Stimulated activated CD8-positive, alpha-beta memory T cell treated with anti-CD3 and anti-CD28 coated beads, Interleukin-4, amount 100 ng/mL, for 24 hours (primary cell): Measurements from ENCODE around the gene KRTAP10-9.
"Not testable (repeated sequence)": the region's sequence is repeated elsewhere in the genome, so short reads cannot be mapped to it uniquely, and the experiment has no call there.

Experiments used
- DNase-seq: peaks from one replicate; pipeline ENCODE4 v3.0.0-alpha.2; 2020; ENCODE audit warnings: low read depth

The KRTAP10-9 gene

GRCh38 chr21:44643741-44644310 lies 16.9 kb downstream of the KRTAP10-9 start:
- no peak for DNase-seq

GRCh38 chr21:44644878-44645277 lies 18.0 kb downstream of the KRTAP10-9 start:
- no peak for DNase-seq

DNA sequence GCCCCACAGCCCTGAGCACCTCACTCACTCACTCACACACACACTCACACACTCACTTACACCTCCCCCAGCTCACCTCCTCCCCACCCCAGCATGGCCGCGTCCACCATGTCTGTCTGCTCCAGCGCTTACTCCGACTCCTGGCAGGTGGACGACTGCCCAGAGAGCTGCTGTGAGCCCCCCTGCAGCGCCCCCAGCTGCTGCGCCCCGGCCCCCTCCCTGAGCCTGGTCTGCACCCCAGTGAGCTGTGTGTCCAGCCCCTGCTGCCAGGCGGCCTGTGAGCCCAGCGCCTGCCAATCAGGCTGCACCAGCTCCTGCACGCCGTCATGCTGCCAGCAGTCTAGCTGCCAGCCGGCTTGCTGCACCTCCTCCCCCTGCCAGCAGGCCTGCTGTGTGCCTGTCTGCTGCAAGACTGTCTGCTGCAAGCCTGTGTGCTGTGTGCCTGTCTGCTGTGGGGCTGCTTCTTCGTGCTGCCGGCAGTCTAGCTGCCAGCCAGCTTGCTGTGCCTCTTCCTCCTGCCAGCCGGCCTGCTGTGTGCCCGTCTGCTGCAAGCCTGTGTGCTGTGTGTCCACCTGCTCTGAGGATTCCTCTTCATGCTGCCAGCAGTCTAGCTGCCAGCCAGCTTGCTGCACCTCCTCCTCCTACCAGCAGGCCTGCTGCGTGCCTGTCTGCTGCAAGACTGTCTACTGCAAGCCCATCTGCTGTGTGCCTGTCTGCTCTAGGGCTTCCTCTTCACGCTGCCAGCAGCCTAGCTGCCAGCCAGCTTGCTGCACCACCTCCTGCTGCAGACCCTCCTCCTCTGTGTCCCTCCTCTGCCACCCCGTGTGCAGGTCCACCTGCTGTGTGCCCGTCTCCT lies 19.7 kb downstream of the KRTAP10-9 start, which contains the start of gene KRTAP10-11:
KRTAP10-11 (plus strand) TSS at position 49 of the 856 bp plus-strand sequence; CDS start at position 94, 45 bp downstream.
- DNase-seq: not testable (repeated sequence)

DNA sequence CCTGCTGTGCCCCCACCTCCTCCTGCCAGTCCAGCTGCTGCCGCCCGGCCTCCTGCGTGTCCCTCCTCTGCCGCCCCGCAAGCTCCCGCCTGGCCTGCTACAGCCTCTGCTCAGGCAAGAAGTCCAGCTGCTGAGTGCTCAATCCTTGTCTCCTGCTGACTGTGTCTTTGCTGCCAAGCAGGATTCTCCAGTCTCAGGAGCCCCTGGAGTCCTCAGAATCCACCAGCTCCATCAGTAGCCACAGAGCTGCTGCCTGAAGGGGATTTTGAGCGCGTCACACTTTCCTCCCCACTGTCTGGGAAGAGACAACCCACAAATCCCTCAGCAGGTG lies 20.3 kb downstream of the KRTAP10-9 start:
- DNase-seq: no peak

DNA sequence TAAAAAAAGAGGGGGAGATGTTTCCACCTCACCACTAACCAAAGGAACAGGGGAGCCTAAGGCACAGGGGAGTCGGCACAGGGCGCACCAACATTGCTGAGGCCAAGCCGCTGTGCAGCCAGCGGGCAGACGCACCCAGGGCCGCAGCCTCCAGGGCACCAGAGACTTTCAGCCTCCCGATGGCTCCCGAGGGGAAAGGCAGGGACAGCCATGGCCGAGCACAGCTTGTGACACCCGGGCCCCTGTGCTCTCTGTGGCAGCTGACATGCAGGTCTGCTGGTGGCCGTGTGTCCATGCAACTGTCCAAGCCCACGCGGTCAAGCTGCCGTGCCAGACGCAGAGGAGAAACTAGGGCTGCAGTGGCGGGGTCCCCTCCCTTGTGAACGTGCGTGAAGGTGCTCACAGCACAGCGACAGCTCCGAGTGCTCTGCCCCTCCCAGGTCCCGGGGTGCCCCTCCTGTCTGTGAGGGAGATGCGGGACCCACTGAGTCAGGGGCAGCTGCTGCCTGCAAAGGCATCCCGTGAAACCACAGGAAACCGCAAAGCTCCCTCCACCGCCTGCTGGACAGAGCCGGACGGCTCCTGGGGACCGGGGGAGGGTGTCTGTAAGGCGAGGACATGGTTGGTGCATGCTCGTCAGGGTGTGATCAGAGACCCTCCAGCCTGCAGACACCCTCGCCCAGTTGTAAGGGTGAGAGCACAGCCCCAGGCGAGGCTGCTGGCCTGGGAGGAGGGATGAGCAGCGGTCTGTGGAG lies 21.8 kb downstream of the KRTAP10-9 start:
- no peak for DNase-seq

- DNase-seq: no peak
Observed at GRCh38 chr21:44649521-44650100, 22.7 kb downstream of the KRTAP10-9 start.

DNA sequence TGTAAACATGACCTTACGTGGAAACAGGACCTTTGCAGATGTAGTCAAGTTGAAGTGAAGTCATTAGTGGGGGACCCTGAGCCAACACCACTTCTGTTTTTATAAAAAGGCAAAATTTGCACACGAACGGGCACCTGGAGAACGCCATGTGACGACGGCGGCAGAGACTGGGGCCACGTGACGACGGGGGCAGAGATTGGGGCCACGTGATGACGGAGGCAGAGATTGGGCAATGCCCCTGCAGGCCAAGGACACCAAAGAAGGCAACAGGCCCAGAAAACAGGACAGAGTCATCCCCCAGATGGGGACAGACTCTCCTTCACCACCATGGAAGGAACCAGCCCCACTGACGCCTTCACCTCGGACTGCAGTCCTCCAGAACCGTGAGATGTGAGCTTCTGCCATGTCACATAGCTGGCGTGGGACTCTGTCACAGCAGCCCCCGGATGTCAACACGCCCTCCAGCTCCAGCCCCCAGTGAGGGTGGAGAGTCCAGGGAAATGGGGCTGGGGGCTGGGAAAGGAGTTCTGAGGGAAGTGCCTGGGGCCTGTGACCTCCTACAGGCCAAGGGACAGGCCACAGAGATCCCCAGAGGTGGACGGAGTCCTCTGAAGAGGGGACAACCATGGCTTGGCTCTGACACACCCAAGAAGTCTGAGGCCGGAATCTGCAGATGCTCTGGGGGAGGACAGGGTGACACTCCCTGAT lies 23.5 kb downstream of the KRTAP10-9 start:
- DNase-seq: no peak

- DNase-seq: no peak
Observed at GRCh38 chr21:44650973-44651675, 24.2 kb downstream of the KRTAP10-9 start.

- no peak for DNase-seq
Observed at GRCh38 chr21:44653123-44653522, 26.2 kb downstream of the KRTAP10-9 start.

DNA sequence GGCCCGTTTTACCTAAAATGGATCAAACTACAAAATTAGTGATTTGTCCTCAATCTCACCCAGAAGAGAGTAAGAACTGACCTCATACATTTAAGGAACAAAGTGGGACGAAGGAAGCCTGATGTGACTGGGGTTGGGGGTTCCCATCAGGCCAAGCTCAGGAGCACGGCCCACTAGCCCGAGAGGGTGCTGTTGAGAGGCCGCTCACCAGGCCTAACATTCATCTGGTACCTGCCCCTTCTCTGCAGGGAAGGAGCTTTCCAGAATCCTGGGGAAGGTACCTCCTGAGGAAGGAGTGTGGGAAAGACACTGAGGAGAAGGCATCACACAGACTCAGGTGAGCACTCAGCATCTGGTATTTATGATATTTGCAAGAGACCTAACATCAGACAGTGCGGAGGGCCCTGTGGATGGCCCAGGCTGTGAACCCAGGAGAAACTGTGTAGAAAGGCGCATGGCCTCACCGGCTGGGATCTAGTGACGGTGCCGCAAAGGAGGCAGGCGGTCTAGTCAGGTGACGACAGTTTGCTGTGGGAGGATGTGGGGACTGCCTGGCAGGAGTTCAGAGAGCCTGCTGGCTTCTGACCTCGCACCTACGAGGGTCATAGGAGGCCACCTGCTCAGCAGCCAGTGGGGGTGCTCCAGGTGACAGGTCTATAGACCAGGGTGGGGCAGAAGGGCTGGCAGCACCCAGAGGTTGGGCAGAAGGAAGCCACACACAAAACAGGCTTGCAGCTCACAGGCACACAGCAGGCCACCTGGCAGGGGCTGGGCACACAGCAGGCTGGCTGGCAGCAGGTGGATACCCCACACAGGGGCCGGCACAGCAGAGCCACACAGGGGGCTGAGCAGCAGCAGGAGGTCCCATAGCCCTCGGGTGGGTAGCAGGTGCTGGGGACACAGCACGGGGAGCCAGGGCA lies 27.0 kb downstream of the KRTAP10-9 start:
- DNase-seq: no peak

- DNase-seq: no peak
Observed at GRCh38 chr21:44654576-44655175, 27.8 kb downstream of the KRTAP10-9 start, which contains the start of gene KRTAP12-4. Gene KRTAP12-4 (minus strand): TSS chr21:44654659. CDS start chr21:44654614, 45 bp downstream.

DNA sequence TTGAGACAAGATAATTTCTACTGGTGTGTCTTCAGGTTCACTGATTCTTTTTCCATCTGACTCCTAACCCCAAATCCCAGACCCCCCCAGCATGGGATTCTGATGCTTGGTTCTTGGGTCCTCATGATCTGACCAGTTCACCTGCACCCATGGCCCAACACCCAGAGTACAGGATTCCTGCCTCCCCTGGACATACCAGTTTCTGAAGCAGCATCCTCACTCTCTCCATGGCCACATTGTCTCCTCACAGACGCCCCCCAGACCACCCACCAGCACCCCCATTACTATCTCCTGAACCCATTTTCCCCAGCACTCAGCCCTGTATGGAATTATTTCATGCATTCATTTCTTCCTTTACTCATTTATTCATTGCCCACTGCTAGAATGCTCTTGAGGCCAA lies 30.0 kb downstream of the KRTAP10-9 start:
- DNase-seq: no peak

GRCh38 chr21:44657635-44658540 lies 31.0 kb downstream of the KRTAP10-9 start, which contains the start of gene KRTAP12-3:
Gene KRTAP12-3 (plus strand): TSS chr21:44657932. CDS start chr21:44657980, 48 bp downstream.
- no peak for DNase-seq

- no peak for DNase-seq
Observed at GRCh38 chr21:44658541-44658910, 31.6 kb downstream of the KRTAP10-9 start.

- no peak for DNase-seq
Observed at GRCh38 chr21:44658913-44659595, 32.2 kb downstream of the KRTAP10-9 start.

GRCh38 chr21:44661567-44661966 lies 34.7 kb downstream of the KRTAP10-9 start:
- DNase-seq: not testable (repeated sequence)

DNA sequence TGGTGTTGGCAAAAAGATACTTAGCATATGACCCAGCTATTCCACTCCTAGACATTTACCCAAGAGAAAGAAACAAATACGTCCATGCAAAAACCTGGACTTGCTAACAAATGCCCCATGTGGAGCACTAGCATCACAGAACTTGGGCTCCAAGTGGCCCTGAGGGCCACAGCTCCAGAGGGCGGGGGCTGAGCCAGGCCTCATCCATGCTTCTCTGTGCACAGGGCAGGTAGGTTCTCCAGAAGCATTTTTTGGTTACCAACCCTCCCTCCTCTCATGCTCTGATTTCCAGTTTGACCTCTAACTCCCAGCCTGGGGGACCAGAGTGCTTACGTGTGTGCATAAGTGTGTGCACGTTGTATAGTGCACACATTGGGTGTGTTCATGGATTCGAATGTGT lies 37.8 kb downstream of the KRTAP10-9 start:
- DNase-seq: no peak
